Measurements from ENCODE around the gene ACP1.

Gene ACP1

GRCh38 chr2:316381-316780, 51.6 kb downstream of the ACP1 start:
- no peak overlapping the region for H3K4me3 ChIP-seq (ENCODE audit: low read length)
- TF ChIP-seq CTCF (IDR thresholded peaks at IDR 0.05; ENCODE audit: insufficient read depth, low read depth, low read length, missing control alignments), result no peak
- no peak for DNase-seq (ENCODE audit: low read depth)

GRCh38 chr2:317501-318424, 53.0 kb downstream of the ACP1 start:
- DNase-seq (ENCODE audit: low read depth), result peak; percentile 20
- no peak for TF ChIP-seq CTCF (IDR thresholded peaks at IDR 0.05; ENCODE audit: insufficient read depth, low read depth, low read length, missing control alignments)
- H3K4me3 ChIP-seq (ENCODE audit: low read length), result no peak overlapping the region

GRCh38 chr2:319059-319600, 54.4 kb downstream of the ACP1 start:
- H3K4me3 ChIP-seq (ENCODE audit: low read length), result no peak overlapping the region
- DNase-seq (ENCODE audit: low read depth), result no peak
- TF ChIP-seq CTCF (IDR thresholded peaks at IDR 0.05; ENCODE audit: insufficient read depth, low read depth, low read length, missing control alignments), result no peak

GRCh38 chr2:320561-320960, 55.8 kb downstream of the ACP1 start:
- no peak for TF ChIP-seq CTCF (IDR thresholded peaks at IDR 0.05; ENCODE audit: insufficient read depth, low read depth, low read length, missing control alignments)
- DNase-seq (ENCODE audit: low read depth), result no peak

GRCh38 chr2:322326-322725, 57.6 kb downstream of the ACP1 start:
- H3K4me3 ChIP-seq (ENCODE audit: low read length), result no peak overlapping the region
- no peak for DNase-seq (ENCODE audit: low read depth)
- TF ChIP-seq CTCF (IDR thresholded peaks at IDR 0.05; ENCODE audit: insufficient read depth, low read depth, low read length, missing control alignments), result no peak

More at GRCh38 chr2:320561-320960, 55.8 kb downstream of the ACP1 start:
- no peak overlapping the region for H3K4me3 ChIP-seq (ENCODE audit: low read length)

- no peak for DNase-seq (ENCODE audit: low read depth)
- no peak for TF ChIP-seq CTCF (IDR thresholded peaks at IDR 0.05; ENCODE audit: insufficient read depth, low read depth, low read length, missing control alignments)
- H3K4me3 ChIP-seq (ENCODE audit: low read length), result no peak overlapping the region
Observed at GRCh38 chr2:323035-323434, 58.3 kb downstream of the ACP1 start.
